PC-3 (cell line): ENCODE data around the gene RTF1. TPM values are rescaled to one million over a fixed set of nuclear protein-coding genes. Genes with fewer than 3 reads are reported as not detected.
A peak's percentile ranks its signal among the peaks of the same experiment; 100 is the strongest.

Experiments
- ATAC-seq: fragments of 200-7000 bp; cut with Tn5 transposase; 2 replicates; pipeline ENCODE4 v1.9.1; 2020; ENCODE audit warnings: mild to moderate bottlenecking, moderate library complexity
- BruUV-seq: library from RNA; stranded (reverse); fragments of 400-500 nt; replicated peaks from 2 replicates; lab custom pipeline; 2021; lab: Mats Ljungman, UMichigan
- CTCF ChIA-PET: fragments of 300-600 bp; sonication (Branson Sonifier 250); formaldehyde crosslinking; loops from one replicate; lab custom pipeline; 2022; ENCODE audit warnings: antibody characterized with exemption; lab: Charles Lee
- POLR2A ChIA-PET: fragments of 300-600 bp; sonication (Branson Sonifier 250); formaldehyde crosslinking; loops from one replicate; lab custom pipeline; 2022; ENCODE audit warnings: antibody characterized with exemption; ENCODE audit not compliant: unreplicated experiment; lab: Charles Lee
- DNase-seq: peaks from one replicate; pipeline ENCODE4 v3.0.0-alpha.2; 2015
- H2AFZ ChIP-seq: fragments of 300-600 bp; sonication (generic); 2 replicates; pipeline ENCODE4 v1.6.0; 2016; ENCODE audit warnings: antibody characterized with exemption, low read length
- H3F3A ChIP-seq: fragments of 300-600 bp; sonication (generic); one replicate; pipeline ENCODE4 v1.6.0; 2017; ENCODE audit warnings: antibody characterized with exemption, low read length, control low read depth, mild to moderate bottlenecking; ENCODE audit not compliant: unreplicated experiment
- H3K27ac ChIP-seq: fragments of 300-600 bp; sonication (generic); 2 replicates; pipeline ENCODE4 v1.5.1; 2016; ENCODE audit warnings: mild to moderate bottlenecking, low read length
- H3K27me3 ChIP-seq: fragments of 300-600 bp; sonication (generic); 2 replicates; pipeline ENCODE4 v1.6.1; 2016; ENCODE audit warnings: low read length, mixed read lengths
- H3K36me3 ChIP-seq: fragments of 300-600 bp; sonication (generic); 2 replicates; pipeline ENCODE4 v1.6.1; 2016; ENCODE audit warnings: low read depth, mixed run types, low read length, mixed read lengths
- H3K4me1 ChIP-seq: fragments of 300-600 bp; sonication (generic); 2 replicates; pipeline ENCODE4 v1.5.1; 2016; ENCODE audit warnings: low read length; ENCODE audit not compliant: insufficient read depth
- H3K4me2 ChIP-seq: fragments of 300-600 bp; sonication (generic); 2 replicates; pipeline ENCODE4 v1.6.0; 2016; ENCODE audit warnings: low read length
- H3K4me3 ChIP-seq: fragments of 300-600 bp; sonication (generic); 2 replicates; pipeline ENCODE4 v1.5.1; 2016; ENCODE audit warnings: mild to moderate bottlenecking, low read length, mixed read lengths
- H3K79me2 ChIP-seq: fragments of 300-600 bp; sonication (generic); 2 replicates; pipeline ENCODE4 v1.6.1; 2017; ENCODE audit warnings: low read length, mixed read lengths
- H3K9ac ChIP-seq: fragments of 300-600 bp; sonication (generic); 2 replicates; pipeline ENCODE4 v1.6.0; 2016; ENCODE audit warnings: mild to moderate bottlenecking, low read length
- H3K9me2 ChIP-seq: fragments of 300-600 bp; sonication (generic); replicated peaks from 2 replicates; pipeline ENCODE4 v1.6.1; 2016; ENCODE audit warnings: mixed run types, low read length, mixed read lengths
- H3K9me3 ChIP-seq: fragments of 300-600 bp; sonication (generic); 2 replicates; pipeline ENCODE4 v1.6.1; 2016; ENCODE audit warnings: low read length, mixed read lengths
- H4K20me1 ChIP-seq: fragments of 300-600 bp; sonication (generic); 2 replicates; pipeline ENCODE4 v1.6.1; 2016; ENCODE audit warnings: low read length, mixed read lengths
- CTCF ChIP-seq: fragments of 300-600 bp; sonication (generic); conservative IDR thresholded peaks from 2 replicates; pipeline ENCODE4 v1.5.1; 2017; ENCODE audit warnings: antibody characterized with exemption, low read depth, mild to moderate bottlenecking, low read length
- EZH2 ChIP-seq: fragments of 300-600 bp; sonication (generic); IDR thresholded peaks from one replicate; pipeline ENCODE4 v1.6.1; 2017; ENCODE audit warnings: antibody characterized with exemption, mild to moderate bottlenecking, low read length; ENCODE audit not compliant: unreplicated experiment
- EZH2phosphoT487 ChIP-seq: fragments of 300-600 bp; sonication (generic); IDR thresholded peaks from 2 replicates; pipeline ENCODE4 v1.6.1; 2018; ENCODE audit warnings: mild to moderate bottlenecking, antibody characterized with exemption, low read length, borderline replicate concordance
- intact Hi-C: fragments of 100-400 bp; cut with micrococcal nuclease; formaldehyde crosslinking; loops from 2 replicates; pipeline ENCODE4 v1.9.0; 2023
- total RNA-seq: library from RNA; depleted of rRNA; stranded (reverse); fragments of >200 nt; gene quantifications from 2 replicates; pipeline ENCODE4 v1.2.3, GENCODE V29; 2014

RTF1 gene
- total RNA-seq, 1 experiment from 2014 or later, result 20.2 TPM

GRCh38 chr15:41506796-41507341 is 90.0 kb downstream of the RTF1 start:
- intact Hi-C loops, result loop anchor here (5.0 kb wide), 2 partner anchors 40 to 50 kb away; partner anchors contain the start of gene TYRO3
- H3K27ac ChIP-seq, result no peak overlapping the region
- H3K4me2 ChIP-seq, result no peak overlapping the region
- no peak overlapping the region for H3K4me3 ChIP-seq
- H3K9me3 ChIP-seq, result no peaks in the 10 kb centered on the region
- TF ChIP-seq EZH2, result no peak
- peak; percentile 52; the same call in 1 of the 2 replicates for TF ChIP-seq CTCF
- TF ChIP-seq EZH2phosphoT487, result no peak
- H2AFZ ChIP-seq, result no peak overlapping the region
- no peaks in the 10 kb centered on the region for H3K27me3 ChIP-seq
- BruUV-seq, result no TSS peak
- DNase-seq, result peak; percentile 30
- no peaks in the 10 kb centered on the region for H3F3A ChIP-seq
- no peaks in the 10 kb centered on the region for H4K20me1 ChIP-seq
- H3K36me3 ChIP-seq, result no peaks in the 10 kb centered on the region
- peak; percentile 49 for ATAC-seq
- H3K9me2 ChIP-seq, result no peaks in the 10 kb centered on the region
- peaks cover 13% of the 10 kb centered on the region for H3K4me1 ChIP-seq
- POLR2A ChIA-PET, result interaction anchor here (0.5 kb wide), 1 partner anchor 104 kb away, joined by 19 read pairs; no protein-coding TSS in a partner anchor
- H3K9ac ChIP-seq, result no peak overlapping the region
- CTCF ChIA-PET, result interaction anchor here (0.5 to 1.1 kb wide), 4 partner anchors 17 to 164 kb away, joined by 3 to 9 read pairs (median 3); no protein-coding TSS in a partner anchor
- H3K79me2 ChIP-seq, result no peaks in the 10 kb centered on the region

GRCh38 chr15:41507820-41508290 is 91.0 kb downstream of the RTF1 start:
- BruUV-seq, result no TSS peak
- Histone ChIP-seq H3K9ac (no peak overlapping the region), H2AFZ (no peak overlapping the region), H3K9me2 (no peaks in the 10 kb centered on the region), H3K36me3 (no peaks in the 10 kb centered on the region), H3K9me3 (no peaks in the 10 kb centered on the region), H4K20me1 (no peaks in the 10 kb centered on the region), H3F3A (no peaks in the 10 kb centered on the region), H3K27me3 (no peaks in the 10 kb centered on the region), H3K4me3 (no peak overlapping the region), H3K4me1 (peaks cover 13% of the 10 kb centered on the region), H3K79me2 (no peaks in the 10 kb centered on the region), H3K27ac (no peak overlapping the region), H3K4me2 (no peak overlapping the region)
- peak; percentile 92 for DNase-seq
- CTCF ChIA-PET, result interaction anchor here (1.1 kb wide), 1 partner anchor 42 kb away, joined by 3 read pairs; no protein-coding TSS in a partner anchor
- intact Hi-C loops, result loop anchor here (5.0 kb wide), 2 partner anchors 41 to 49 kb away; partner anchors contain the start of gene TYRO3
- POLR2A ChIA-PET, result interaction anchor here (0.7 kb wide), 1 partner anchor 13 kb away, joined by 3 read pairs; no protein-coding TSS in a partner anchor
- ATAC-seq, result peak; percentile 54
- TF ChIP-seq CTCF (no peak), EZH2phosphoT487 (no peak), EZH2 (no peak)

GRCh38 chr15:41510728-41511127 is 93.8 kb downstream of the RTF1 start:
- Histone ChIP-seq H4K20me1 (no peaks in the 10 kb centered on the region), H2AFZ (no peak overlapping the region), H3K9ac (no peak overlapping the region), H3K27me3 (no peaks in the 10 kb centered on the region), H3K36me3 (no peaks in the 10 kb centered on the region), H3K4me1 (peaks cover 13% of the 10 kb centered on the region), H3K4me3 (no peak overlapping the region), H3K9me3 (no peaks in the 10 kb centered on the region), H3K4me2 (no peak overlapping the region), H3F3A (no peaks in the 10 kb centered on the region), H3K27ac (no peak overlapping the region), H3K9me2 (no peaks in the 10 kb centered on the region), H3K79me2 (no peaks in the 10 kb centered on the region)
- ChIA-PET POLR2A (no interaction called here), CTCF (no interaction called here)
- no peak for ATAC-seq
- no peak for DNase-seq
- intact Hi-C loops, result no loop called here
- TF ChIP-seq EZH2 (no peak), EZH2phosphoT487 (no peak), CTCF (no peak)
- BruUV-seq, result no TSS peak
